ENCODE data around the gene TP53RK.

The TP53RK gene

GRCh38 chr20:46636514-46636913 is 52.7 kb downstream of the TP53RK start:
- Histone ChIP-seq H2BK12ac (ENCODE audit: low read length) (peak overlapping the region; percentile 85), H3K14ac (ENCODE audit: low read length) (peak overlapping the region; percentile 38), H4K8ac (ENCODE audit: low read depth, low read length) (no peak overlapping the region), H4K91ac (ENCODE audit: low read depth, low read length) (peak overlapping the region; percentile 53), H3K27me3 (ENCODE audit: insufficient read depth, low read length) (no peaks in the 10 kb centered on the region), H3K4me2 (ENCODE audit: low read length) (no peak overlapping the region), H2AFZ (ENCODE audit: insufficient read depth, low read length, poor library complexity) (no peak overlapping the region), H4K12ac (ENCODE audit: low read depth, low read length) (no peak overlapping the region), H3K9me3 (ENCODE audit: insufficient read depth, low read depth, low read length) (no peaks in the 10 kb centered on the region), H3K4ac (ENCODE audit: low read depth, low read length) (no peak overlapping the region), H3K4me3 (ENCODE audit: low read depth, low read length) (no peak overlapping the region), H2BK5ac (ENCODE audit: low read depth, low read length, poor library complexity) (peak overlapping the region; percentile 15), H3K79me2 (ENCODE audit: control insufficient read depth, insufficient read depth, low read length, poor library complexity) (no peaks in the 10 kb centered on the region), H2BK120ac (ENCODE audit: insufficient read depth, low read length, poor library complexity) (peak overlapping the region; percentile 65), H3K9ac (ENCODE audit: low read length) (no peak overlapping the region), H3K79me1 (ENCODE audit: low read length) (peaks cover 24% of the 10 kb centered on the region), H2AK5ac (ENCODE audit: low read length) (no peak overlapping the region), H3K4me1 (ENCODE audit: control insufficient read depth in 1 of 2, insufficient read depth in 2 of 2, low read length in 2 of 2) (peaks cover 36 to 43% of the 10 kb centered on the region in 2 experiments), H3K27ac (ENCODE audit: low read depth, low read length) (no peak overlapping the region), H3K18ac (ENCODE audit: low read length) (peak overlapping the region; percentile 39), H3K36me3 (ENCODE audit: control insufficient read depth in 1 of 2, insufficient read depth in 2 of 2, low read length in 2 of 2) (no peaks in the 10 kb centered on the region), H3K23ac (ENCODE audit: low read length) (no peak overlapping the region)
- no CpG with 5 or more reads among the region's 4 CpGs for WGBS (ENCODE audit: extremely low coverage, insufficient coverage, insufficient read length)
- DNase-seq = no peak

GRCh38 chr20:46635514-46636136 is 53.6 kb downstream of the TP53RK start:
- Histone ChIP-seq H3K9me3 (ENCODE audit: insufficient read depth, low read depth, low read length) (no peaks in the 10 kb centered on the region), H3K27ac (ENCODE audit: low read depth, low read length) (peak overlapping the region; percentile 16), H4K8ac (ENCODE audit: low read depth, low read length) (no peak overlapping the region), H3K18ac (ENCODE audit: low read length) (no peak overlapping the region), H3K79me2 (ENCODE audit: control insufficient read depth, insufficient read depth, low read length, poor library complexity) (no peaks in the 10 kb centered on the region), H3K36me3 (ENCODE audit: control insufficient read depth in 1 of 2, insufficient read depth in 2 of 2, low read length in 2 of 2) (no peaks in the 10 kb centered on the region), H3K4me3 (ENCODE audit: low read depth, low read length) (no peak overlapping the region), H2AFZ (ENCODE audit: insufficient read depth, low read length, poor library complexity) (no peak overlapping the region), H3K4me2 (ENCODE audit: low read length) (no peak overlapping the region), H4K91ac (ENCODE audit: low read depth, low read length) (peak overlapping the region; percentile 10), H3K23ac (ENCODE audit: low read length) (no peak overlapping the region), H4K12ac (ENCODE audit: low read depth, low read length) (no peak overlapping the region), H3K4me1 (ENCODE audit: control insufficient read depth in 1 of 2, insufficient read depth in 2 of 2, low read length in 2 of 2) (peaks cover 38 to 46% of the 10 kb centered on the region in 2 experiments), H3K9ac (ENCODE audit: low read length) (no peak overlapping the region), H2BK5ac (ENCODE audit: low read depth, low read length, poor library complexity) (peak overlapping the region; percentile 16), H3K79me1 (ENCODE audit: low read length) (peaks cover 24% of the 10 kb centered on the region), H3K4ac (ENCODE audit: low read depth, low read length) (no peak overlapping the region), H3K27me3 (ENCODE audit: insufficient read depth, low read length) (no peaks in the 10 kb centered on the region), H3K14ac (ENCODE audit: low read length) (peak overlapping the region; percentile 22), H2BK12ac (ENCODE audit: low read length) (no peak overlapping the region), H2AK5ac (ENCODE audit: low read length) (no peak overlapping the region), H2BK120ac (ENCODE audit: insufficient read depth, low read length, poor library complexity) (peak overlapping the region; percentile 35)
- WGBS (ENCODE audit: extremely low coverage, insufficient coverage, insufficient read length) = no CpG with 5 or more reads among the region's 5 CpGs
- DNase-seq = peak; percentile 83 to 87

- Histone ChIP-seq H3K18ac (ENCODE audit: low read length) (no peak overlapping the region), H4K8ac (ENCODE audit: low read depth, low read length) (no peak overlapping the region), H3K4me2 (ENCODE audit: low read length) (no peak overlapping the region), H2AFZ (ENCODE audit: insufficient read depth, low read length, poor library complexity) (no peak overlapping the region), H3K79me2 (ENCODE audit: control insufficient read depth, insufficient read depth, low read length, poor library complexity) (no peaks in the 10 kb centered on the region), H3K9me3 (ENCODE audit: insufficient read depth, low read depth, low read length) (no peaks in the 10 kb centered on the region), H2BK120ac (ENCODE audit: insufficient read depth, low read length, poor library complexity) (peak overlapping the region; percentile 5), H2AK5ac (ENCODE audit: low read length) (peak overlapping the region; percentile 53), H3K14ac (ENCODE audit: low read length) (peak overlapping the region; percentile 8), H4K12ac (ENCODE audit: low read depth, low read length) (no peak overlapping the region), H2BK5ac (ENCODE audit: low read depth, low read length, poor library complexity) (no peak overlapping the region), H3K36me3 (ENCODE audit: control insufficient read depth in 1 of 2, insufficient read depth in 2 of 2, low read length in 2 of 2) (no peaks in the 10 kb centered on the region), H3K23ac (ENCODE audit: low read length) (no peak overlapping the region), H2BK12ac (ENCODE audit: low read length) (peak overlapping the region; percentile 55), H3K27ac (ENCODE audit: low read depth, low read length) (no peak overlapping the region), H3K79me1 (ENCODE audit: low read length) (peaks cover 24% of the 10 kb centered on the region), H3K4me1 (ENCODE audit: control insufficient read depth in 1 of 2, insufficient read depth in 2 of 2, low read length in 2 of 2) (peaks cover 38 to 39% of the 10 kb centered on the region in 2 experiments), H3K27me3 (ENCODE audit: insufficient read depth, low read length) (no peaks in the 10 kb centered on the region), H3K4me3 (ENCODE audit: low read depth, low read length) (no peak overlapping the region), H4K91ac (ENCODE audit: low read depth, low read length) (peak overlapping the region; percentile 48), H3K9ac (ENCODE audit: low read length) (no peak overlapping the region), H3K4ac (ENCODE audit: low read depth, low read length) (no peak overlapping the region)
- no CpG with 5 or more reads among the region's 6 CpGs for WGBS (ENCODE audit: extremely low coverage, insufficient coverage, insufficient read length)
- DNase-seq = no peak
Measured at GRCh38 chr20:46634528-46634927, 54.7 kb downstream of the TP53RK start.

Data from trophoblast cell (in vitro differentiated cells and primary cell).